Cerebellar cortex (tissue), 1 donor: ENCODE measurements around the gene USP31.
"Not testable (repeated sequence)": the region's sequence is repeated elsewhere in the genome, so short reads cannot be mapped to it uniquely, and the experiment has no call there.

Experiments
- DNase-seq: peaks from one replicate; pipeline ENCODE4 v3.0.0-alpha.2; 2015; ENCODE audit warnings: low spot score

Gene USP31

GRCh38 chr16:23131436-23131835 is 17.8 kb downstream of the USP31 start:
- DNase-seq = no peak

- no peak for DNase-seq
Measured at GRCh38 chr16:23131036-23131435, 18.2 kb downstream of the USP31 start.

- DNase-seq = no peak
Measured at GRCh38 chr16:23129686-23130085, 19.6 kb downstream of the USP31 start.

GRCh38 chr16:23128056-23128455 is 21.2 kb downstream of the USP31 start:
- no peak for DNase-seq

GRCh38 chr16:23125277-23125676 is 24.0 kb downstream of the USP31 start:
- DNase-seq = no peak

GRCh38 chr16:23124315-23124714 is 24.9 kb downstream of the USP31 start:
- no peak for DNase-seq

GRCh38 chr16:23122144-23122543 is 27.1 kb downstream of the USP31 start:
- DNase-seq = no peak

- DNase-seq = no peak
Measured at GRCh38 chr16:23121024-23121423, 28.2 kb downstream of the USP31 start.

GRCh38 chr16:23120562-23120961 is 28.7 kb downstream of the USP31 start:
- no peak for DNase-seq

- no peak for DNase-seq
Measured at GRCh38 chr16:23119570-23119969, 29.7 kb downstream of the USP31 start.

- peak; percentile 76 for DNase-seq
Measured at GRCh38 chr16:23114131-23114904, 34.9 kb downstream of the USP31 start.

GRCh38 chr16:23113185-23113584 is 36.1 kb downstream of the USP31 start:
- DNase-seq = peak; percentile 72

- DNase-seq = no peak
Measured at GRCh38 chr16:23110257-23110899, 38.9 kb downstream of the USP31 start.

- DNase-seq = no peak
Measured at GRCh38 chr16:23107936-23108335, 41.3 kb downstream of the USP31 start.

- DNase-seq = no peak
Measured at GRCh38 chr16:23107117-23107516, 42.1 kb downstream of the USP31 start.

- DNase-seq = peak; percentile 66
Measured at GRCh38 chr16:23105309-23105708, 43.9 kb downstream of the USP31 start.

- no peak for DNase-seq
Measured at GRCh38 chr16:23104032-23104955, 45.0 kb downstream of the USP31 start.

- DNase-seq = no peak
Measured at GRCh38 chr16:23103603-23104002, 45.6 kb downstream of the USP31 start.

- no peak for DNase-seq
Measured at GRCh38 chr16:23101012-23101550, 48.2 kb downstream of the USP31 start.

- not testable (repeated sequence) for DNase-seq
Measured at GRCh38 chr16:23096450-23096849, 52.8 kb downstream of the USP31 start.

- not testable (repeated sequence) for DNase-seq
Measured at GRCh38 chr16:23094136-23094535, 55.1 kb downstream of the USP31 start.

- DNase-seq = no peak
Measured at GRCh38 chr16:23092801-23093117, 56.5 kb downstream of the USP31 start.
